Measurements from ENCODE around the gene CHST5. TPM values are rescaled to one million over a fixed set of nuclear protein-coding genes. Genes with fewer than 3 reads are reported as not detected.

The CHST5 gene
- total and polyA plus RNA-seq, 5 donors from 2014 or later: not detected

- Histone ChIP-seq H3K27ac (ENCODE audit: insufficient read depth, low read length, poor library complexity, severe bottlenecking) (no peak overlapping the region), H3K9me3 (ENCODE audit: control insufficient read depth in 2 of 2, low read length in 2 of 2) (no peaks in the 10 kb centered on the region), H3K4me3 (ENCODE audit: low read depth, low read length) (no peak overlapping the region), H3K27me3 (ENCODE audit: control insufficient read depth, insufficient read depth, low read length) (peaks cover 6% of the 10 kb centered on the region), H3K36me3 (ENCODE audit: control insufficient read depth, insufficient read depth, low read length) (no peaks in the 10 kb centered on the region), H3K4me1 (ENCODE audit: control insufficient read depth, insufficient read depth, low read length, poor library complexity, severe bottlenecking) (no peaks in the 10 kb centered on the region)
- peaks cover 29% of the 10 kb centered on the region for H3K27me3 Mint-ChIP-seq
- no peak overlapping the region for H3K4me3 Mint-ChIP-seq
- H3K9me3 Mint-ChIP-seq: no peaks in the 10 kb centered on the region
- no peaks in the 10 kb centered on the region for H3K4me1 Mint-ChIP-seq
- DNase-seq (no peak), ATAC-seq (ENCODE audit: low read depth in 2 of 2) (no peak)
- no peaks in the 10 kb centered on the region for H3K36me3 Mint-ChIP-seq
- no peak overlapping the region for H3K27ac Mint-ChIP-seq
Measured at GRCh38 chr16:75488322-75488721, 47.6 kb downstream of the CHST5 start.

DNA sequence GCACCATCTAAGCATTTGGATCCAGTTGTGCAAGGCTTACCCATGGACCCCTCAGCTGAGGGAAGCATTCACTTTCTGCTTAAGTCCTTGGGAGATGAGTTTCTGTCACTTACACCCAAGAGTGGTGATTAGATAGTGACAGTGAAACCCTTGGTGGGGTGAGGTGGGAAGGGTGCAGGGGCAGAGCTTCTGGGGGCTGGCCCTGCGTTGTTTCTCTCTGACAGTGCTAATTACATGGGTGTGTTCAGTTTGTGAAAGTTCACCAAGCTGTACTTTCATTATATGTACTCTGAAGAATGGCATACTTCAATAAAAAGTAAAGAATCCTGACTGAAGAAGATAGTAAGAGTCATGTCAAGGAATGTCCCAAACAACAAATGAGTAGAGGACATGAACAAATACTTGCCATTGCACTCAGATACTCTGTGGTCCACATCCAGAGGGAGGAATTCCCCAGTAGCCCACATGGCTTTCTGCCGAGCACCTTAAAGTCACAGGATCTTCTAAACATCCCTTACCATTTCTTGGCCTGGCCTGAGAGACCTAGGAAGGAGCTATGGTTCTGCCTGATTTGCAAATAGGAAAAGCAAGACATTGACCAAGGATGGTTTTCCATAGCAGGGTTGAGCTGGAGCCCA, 49.1 kb downstream of the CHST5 start:
- H3K27ac ChIP-seq (ENCODE audit: insufficient read depth, low read length, poor library complexity, severe bottlenecking): no peak overlapping the region
- no peaks in the 10 kb centered on the region for H3K36me3 Mint-ChIP-seq
- no peaks in the 10 kb centered on the region for H3K4me1 ChIP-seq (ENCODE audit: control insufficient read depth, insufficient read depth, low read length, poor library complexity, severe bottlenecking)
- no peaks in the 10 kb centered on the region for H3K9me3 Mint-ChIP-seq
- H3K27ac Mint-ChIP-seq: no peak overlapping the region
- no peak for DNase-seq
- no peak overlapping the region for H3K4me3 Mint-ChIP-seq
- H3K27me3 ChIP-seq (ENCODE audit: control insufficient read depth, insufficient read depth, low read length): peaks cover 6% of the 10 kb centered on the region
- no peak overlapping the region for H3K4me3 ChIP-seq (ENCODE audit: low read depth, low read length)
- ATAC-seq (ENCODE audit: low read depth in 2 of 2): no peak
- no peaks in the 10 kb centered on the region for H3K4me1 Mint-ChIP-seq
- peaks cover 19% of the 10 kb centered on the region for H3K27me3 Mint-ChIP-seq
- no peaks in the 10 kb centered on the region for H3K9me3 ChIP-seq (ENCODE audit: control insufficient read depth in 2 of 2, low read length in 2 of 2)
- H3K36me3 ChIP-seq (ENCODE audit: control insufficient read depth, insufficient read depth, low read length): no peaks in the 10 kb centered on the region

GRCh38 chr16:75486014-75486675, 49.8 kb downstream of the CHST5 start:
- H3K27me3 Mint-ChIP-seq: peaks cover 19% of the 10 kb centered on the region
- DNase-seq: no peak
- H3K4me1 Mint-ChIP-seq: no peaks in the 10 kb centered on the region
- H3K4me1 ChIP-seq (ENCODE audit: control insufficient read depth, insufficient read depth, low read length, poor library complexity, severe bottlenecking): no peaks in the 10 kb centered on the region
- H3K36me3 ChIP-seq (ENCODE audit: control insufficient read depth, insufficient read depth, low read length): no peaks in the 10 kb centered on the region
- H3K4me3 Mint-ChIP-seq: no peak overlapping the region
- H3K27me3 ChIP-seq (ENCODE audit: control insufficient read depth, insufficient read depth, low read length): peaks cover 6% of the 10 kb centered on the region
- no peaks in the 10 kb centered on the region for H3K36me3 Mint-ChIP-seq
- no peak overlapping the region for H3K4me3 ChIP-seq (ENCODE audit: low read depth, low read length)
- no peaks in the 10 kb centered on the region for H3K9me3 ChIP-seq (ENCODE audit: control insufficient read depth in 2 of 2, low read length in 2 of 2)
- no peak overlapping the region for H3K27ac ChIP-seq (ENCODE audit: insufficient read depth, low read length, poor library complexity, severe bottlenecking)
- H3K27ac Mint-ChIP-seq: no peak overlapping the region
- no peaks in the 10 kb centered on the region for H3K9me3 Mint-ChIP-seq
- ATAC-seq (ENCODE audit: low read depth in 2 of 2): no peak

GRCh38 chr16:75485230-75486013, 50.5 kb downstream of the CHST5 start:
- H3K27me3 ChIP-seq (ENCODE audit: control insufficient read depth, insufficient read depth, low read length): peaks cover 6% of the 10 kb centered on the region
- H3K4me1 ChIP-seq (ENCODE audit: control insufficient read depth, insufficient read depth, low read length, poor library complexity, severe bottlenecking): no peaks in the 10 kb centered on the region
- no peak overlapping the region for H3K27ac Mint-ChIP-seq
- H3K4me3 Mint-ChIP-seq: no peak overlapping the region
- H3K9me3 Mint-ChIP-seq: peaks cover 0 to 3% (median 0%) of the 10 kb centered on the region in 7 donors
- H3K36me3 ChIP-seq (ENCODE audit: control insufficient read depth, insufficient read depth, low read length): no peaks in the 10 kb centered on the region
- no peak overlapping the region for H3K27ac ChIP-seq (ENCODE audit: insufficient read depth, low read length, poor library complexity, severe bottlenecking)
- no peaks in the 10 kb centered on the region for H3K9me3 ChIP-seq (ENCODE audit: control insufficient read depth in 2 of 2, low read length in 2 of 2)
- H3K4me1 Mint-ChIP-seq: no peaks in the 10 kb centered on the region
- H3K36me3 Mint-ChIP-seq: no peaks in the 10 kb centered on the region
- no peak overlapping the region for H3K4me3 ChIP-seq (ENCODE audit: low read depth, low read length)
- no peak for DNase-seq
- H3K27me3 Mint-ChIP-seq: peaks cover 19% of the 10 kb centered on the region
- ATAC-seq (ENCODE audit: low read depth in 2 of 2): no peak

- H3K4me1 Mint-ChIP-seq: no peaks in the 10 kb centered on the region
- H3K36me3 Mint-ChIP-seq: no peaks in the 10 kb centered on the region
- no peak overlapping the region for H3K27ac ChIP-seq (ENCODE audit: insufficient read depth, low read length, poor library complexity, severe bottlenecking)
- no peaks in the 10 kb centered on the region for H3K4me1 ChIP-seq (ENCODE audit: control insufficient read depth, insufficient read depth, low read length, poor library complexity, severe bottlenecking)
- peaks cover 6% of the 10 kb centered on the region for H3K27me3 ChIP-seq (ENCODE audit: control insufficient read depth, insufficient read depth, low read length)
- ATAC-seq (ENCODE audit: low read depth in 2 of 2) (no peak), DNase-seq (no peak)
- H3K4me3 ChIP-seq (ENCODE audit: low read depth, low read length): no peak overlapping the region
- peaks cover 14% of the 10 kb centered on the region for H3K27me3 Mint-ChIP-seq
- H3K9me3 Mint-ChIP-seq: peaks cover 0 to 3% (median 0%) of the 10 kb centered on the region in 7 donors
- H3K9me3 ChIP-seq (ENCODE audit: control insufficient read depth in 2 of 2, low read length in 2 of 2): no peaks in the 10 kb centered on the region
- H3K27ac Mint-ChIP-seq: no peak overlapping the region
- no peaks in the 10 kb centered on the region for H3K36me3 ChIP-seq (ENCODE audit: control insufficient read depth, insufficient read depth, low read length)
- H3K4me3 Mint-ChIP-seq: no peak overlapping the region
Measured at GRCh38 chr16:75483222-75483621, 52.7 kb downstream of the CHST5 start.

- Mint-ChIP-seq H3K9me3 (peaks cover 0 to 3% (median 0%) of the 10 kb centered on the region in 7 donors), H3K36me3 (no peaks in the 10 kb centered on the region)
Measured at GRCh38 chr16:75482434-75483205, 53.3 kb downstream of the CHST5 start.

DNA sequence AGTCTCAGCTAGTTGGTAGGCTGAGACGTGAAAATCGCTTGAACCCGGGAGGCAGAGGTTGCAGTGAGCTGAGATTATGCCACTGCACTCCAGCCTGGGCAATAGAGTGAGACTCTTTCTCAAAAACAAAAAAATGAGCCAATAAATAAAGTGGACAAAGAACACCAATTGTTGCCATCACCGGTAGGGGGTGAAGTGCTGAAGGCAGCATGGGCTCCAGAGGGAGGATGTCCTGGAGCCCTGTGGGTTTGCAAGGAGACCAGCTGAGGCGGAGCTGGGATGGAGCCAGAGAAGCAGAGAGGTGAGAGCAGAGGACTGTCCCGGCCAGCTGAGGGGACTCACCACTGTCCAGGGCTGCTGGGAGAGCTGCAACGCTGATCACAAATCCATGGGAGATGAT, 54.4 kb downstream of the CHST5 start:
- Mint-ChIP-seq H3K27ac (no peak overlapping the region), H3K36me3 (no peaks in the 10 kb centered on the region), H3K27me3 (peaks cover 20% of the 10 kb centered on the region), H3K4me3 (no peak overlapping the region), H3K9me3 (peaks cover 0 to 3% (median 0%) of the 10 kb centered on the region in 7 donors), H3K4me1 (no peaks in the 10 kb centered on the region)
- ATAC-seq (ENCODE audit: low read depth in 2 of 2) (no peak), DNase-seq (no peak)
- no peaks in the 10 kb centered on the region for H3K4me1 ChIP-seq (ENCODE audit: control insufficient read depth, insufficient read depth, low read length, poor library complexity, severe bottlenecking)
- no peaks in the 10 kb centered on the region for H3K36me3 ChIP-seq (ENCODE audit: control insufficient read depth, insufficient read depth, low read length)
- H3K27me3 ChIP-seq (ENCODE audit: control insufficient read depth, insufficient read depth, low read length): peaks cover 6% of the 10 kb centered on the region
- no peak overlapping the region for H3K27ac ChIP-seq (ENCODE audit: insufficient read depth, low read length, poor library complexity, severe bottlenecking)
- H3K9me3 ChIP-seq (ENCODE audit: control insufficient read depth in 2 of 2, low read length in 2 of 2): no peaks in the 10 kb centered on the region
- no peak overlapping the region for H3K4me3 ChIP-seq (ENCODE audit: low read depth, low read length)

More at GRCh38 chr16:75482434-75483205, 53.3 kb downstream of the CHST5 start:
- Histone ChIP-seq H3K4me1 (ENCODE audit: control insufficient read depth, insufficient read depth, low read length, poor library complexity, severe bottlenecking) (no peaks in the 10 kb centered on the region), H3K36me3 (ENCODE audit: control insufficient read depth, insufficient read depth, low read length) (no peaks in the 10 kb centered on the region), H3K4me3 (ENCODE audit: low read depth, low read length) (no peak overlapping the region), H3K27ac (ENCODE audit: insufficient read depth, low read length, poor library complexity, severe bottlenecking) (no peak overlapping the region), H3K27me3 (ENCODE audit: control insufficient read depth, insufficient read depth, low read length) (peaks cover 6% of the 10 kb centered on the region), H3K9me3 (ENCODE audit: control insufficient read depth in 2 of 2, low read length in 2 of 2) (no peaks in the 10 kb centered on the region)
- Mint-ChIP-seq H3K4me3 (no peak overlapping the region), H3K4me1 (no peaks in the 10 kb centered on the region), H3K27ac (no peak overlapping the region), H3K27me3 (peaks cover 20% of the 10 kb centered on the region)
- DNase-seq (no peak), ATAC-seq (ENCODE audit: low read depth in 2 of 2) (no peak)

Data from CD4-positive, CD25-positive, alpha-beta regulatory T cell (primary cell).